HG03159 (cell line): Measurements from ENCODE around the gene EFHB.
"Not testable (repeated sequence)": the region's sequence is repeated elsewhere in the genome, so short reads cannot be mapped to it uniquely, and the experiment has no call there.

Experiments
- ATAC-seq: cut with Tn5 transposase; IDR thresholded peaks from one replicate; pipeline ENCODE4 v1.9.1; 2021; ENCODE audit warnings: mild to moderate bottlenecking, moderate library complexity; ENCODE audit not compliant: unreplicated experiment

EFHB gene

DNA sequence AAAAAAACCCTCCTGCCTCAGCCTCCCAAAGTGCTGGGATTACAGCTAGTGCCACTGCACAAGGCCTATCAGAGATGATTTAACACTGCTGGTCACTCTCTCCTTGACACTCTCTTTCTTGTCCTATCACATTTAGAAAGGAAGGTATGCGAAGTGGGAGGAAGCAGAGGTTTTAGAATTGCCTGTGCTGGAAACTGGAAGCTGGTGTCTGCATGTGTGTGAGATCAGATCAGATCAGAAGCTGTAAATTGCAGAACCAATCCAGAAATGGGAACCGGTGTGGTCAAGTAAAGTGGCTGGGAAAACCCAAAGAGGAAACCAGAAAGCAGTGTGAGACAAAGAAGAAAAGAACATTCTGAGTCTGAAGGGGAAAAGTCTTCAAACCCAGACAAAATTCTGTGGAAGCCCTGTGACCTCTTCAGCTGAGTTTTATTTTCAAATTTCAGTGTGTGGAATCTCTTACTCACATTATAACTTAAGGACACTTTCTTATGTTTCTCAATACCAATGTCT is 2.8 kb downstream of the EFHB start:
- ATAC-seq = peak; percentile 71

GRCh38 chr3:19920401-19921080 is 13.5 kb downstream of the EFHB start:
- no peak for ATAC-seq

GRCh38 chr3:19917167-19917566 is 16.9 kb downstream of the EFHB start:
- no peak for ATAC-seq

DNA sequence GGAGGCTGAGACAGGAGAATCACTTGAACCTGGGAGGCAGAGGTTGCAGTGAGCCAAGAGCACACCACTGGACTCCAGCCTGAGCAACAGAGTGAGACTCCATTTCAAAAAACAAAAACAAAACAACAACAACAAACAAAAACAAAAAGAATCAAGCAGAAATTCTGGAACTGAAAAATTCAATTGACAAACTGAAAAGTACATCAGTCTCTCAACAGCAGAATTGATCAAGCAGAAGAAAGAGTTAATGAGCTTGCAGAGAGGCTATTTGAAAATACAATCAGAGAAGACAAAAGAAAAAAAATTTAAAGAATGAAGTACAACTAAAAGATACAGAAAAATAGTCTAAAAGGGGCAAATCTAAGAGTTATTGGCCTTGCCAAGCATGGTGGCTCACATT is 22.6 kb downstream of the EFHB start:
- ATAC-seq = no peak

- ATAC-seq = no peak
These were observed 26.5 kb downstream of the EFHB start for GRCh38 chr3:19907523-19907922.

DNA sequence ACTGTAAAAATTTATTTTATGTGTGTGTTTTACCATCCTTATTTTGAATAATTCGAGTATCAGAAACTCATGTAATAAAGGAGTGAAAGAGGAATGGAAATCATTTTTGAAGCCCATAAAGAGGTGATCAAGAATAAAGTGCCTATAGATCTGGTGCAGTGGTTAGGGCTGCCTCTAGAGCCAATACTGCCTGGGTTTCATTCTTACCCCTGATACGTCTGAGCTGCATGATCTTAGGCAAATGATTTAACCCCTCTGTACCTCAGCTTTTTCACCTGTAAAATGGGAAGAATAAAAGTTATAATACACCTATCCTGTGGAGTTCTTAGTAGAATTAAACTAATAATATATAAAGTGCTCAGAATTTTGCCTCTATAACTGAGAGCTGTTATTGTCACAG is 30.4 kb downstream of the EFHB start:
- no peak for ATAC-seq

GRCh38 chr3:19901918-19902317 is 32.1 kb downstream of the EFHB start:
- no peak for ATAC-seq

DNA sequence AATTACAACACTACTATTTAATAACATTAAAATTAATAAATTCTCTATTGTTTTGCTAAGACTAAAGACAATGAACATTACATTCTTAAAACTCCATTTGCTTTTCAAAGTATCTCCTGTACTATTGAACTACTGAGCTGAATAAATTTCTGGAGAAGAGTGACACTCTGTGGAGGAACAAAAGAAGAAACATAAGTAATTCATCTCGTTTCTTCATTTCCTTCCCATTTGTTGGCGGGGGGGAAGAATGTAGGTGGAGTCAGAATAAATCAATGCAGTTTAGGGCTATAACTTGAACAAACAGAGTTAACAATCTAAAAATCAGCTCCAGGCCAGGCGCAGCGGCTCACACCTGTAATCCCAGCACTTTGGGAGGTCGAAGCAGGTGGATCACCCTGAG is 32.7 kb downstream of the EFHB start:
- ATAC-seq = no peak

GRCh38 chr3:19899833-19900232 is 34.2 kb downstream of the EFHB start:
- not testable (repeated sequence) for ATAC-seq

- ATAC-seq = no peak
These were observed 34.8 kb downstream of the EFHB start for GRCh38 chr3:19899264-19899663.

DNA sequence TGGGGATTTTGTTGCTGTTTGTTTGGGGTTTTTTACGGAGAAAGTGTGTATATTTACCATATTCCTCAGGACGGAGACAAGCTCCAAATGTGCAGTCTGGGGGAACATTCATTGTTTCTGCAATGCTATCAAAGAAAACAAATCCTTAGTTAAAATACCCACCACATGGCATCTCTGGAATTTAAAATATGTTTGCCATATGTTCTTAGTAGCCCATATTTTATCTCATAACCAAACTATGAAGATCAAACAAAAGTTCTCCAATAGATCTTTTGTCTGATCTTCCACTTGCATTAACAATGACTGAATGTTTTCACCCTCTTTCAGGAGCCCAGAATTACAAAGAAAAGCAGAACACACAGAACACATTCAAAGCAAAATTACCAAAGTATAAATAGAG is 35.3 kb downstream of the EFHB start:
- no peak for ATAC-seq

- no peak for ATAC-seq
These were observed 42.3 kb downstream of the EFHB start for GRCh38 chr3:19891740-19892139.

- no peak for ATAC-seq
These were observed 45.4 kb downstream of the EFHB start for GRCh38 chr3:19888428-19889152.

- ATAC-seq = not testable (repeated sequence)
These were observed 46.9 kb downstream of the EFHB start for GRCh38 chr3:19887122-19887521.

DNA sequence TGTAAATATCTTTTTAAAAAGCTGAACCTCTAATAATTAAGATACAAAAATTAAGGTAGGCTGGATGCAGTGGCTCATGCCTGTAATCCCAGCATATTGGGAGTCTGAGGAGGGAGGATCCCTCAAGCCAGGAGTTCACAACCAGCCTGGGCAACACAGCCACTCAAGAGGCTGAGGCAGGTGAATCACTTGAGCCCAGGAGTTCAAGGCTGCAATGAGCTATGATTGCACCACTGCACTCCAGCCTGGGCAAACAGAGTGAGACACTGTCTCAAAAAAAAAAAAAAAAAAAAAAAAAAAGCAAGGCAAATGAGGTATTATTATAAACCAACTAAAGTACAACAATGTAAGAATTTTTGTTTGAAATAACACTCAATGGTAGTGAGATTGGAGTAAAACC is 47.6 kb downstream of the EFHB start:
- no peak for ATAC-seq

DNA sequence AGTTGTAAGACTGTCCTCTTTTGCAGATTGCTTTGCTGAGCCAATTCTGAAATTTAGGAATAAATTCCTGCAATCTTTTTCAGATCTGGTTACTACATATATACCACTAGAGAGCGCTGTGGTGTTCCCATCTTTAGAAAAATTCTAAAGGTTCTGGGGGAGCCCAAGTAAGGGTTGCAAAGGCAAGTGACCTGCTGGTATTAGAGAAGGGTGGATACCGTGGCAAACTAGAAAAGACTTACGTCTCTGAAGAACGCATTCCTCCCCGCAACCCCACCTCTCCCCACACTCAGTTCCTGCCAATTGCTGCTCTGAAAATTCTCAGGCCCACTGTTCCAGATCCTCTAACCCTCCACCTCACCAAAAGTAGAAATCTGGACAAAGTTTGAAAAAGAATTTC is 48.5 kb downstream of the EFHB start:
- no peak for ATAC-seq

DNA sequence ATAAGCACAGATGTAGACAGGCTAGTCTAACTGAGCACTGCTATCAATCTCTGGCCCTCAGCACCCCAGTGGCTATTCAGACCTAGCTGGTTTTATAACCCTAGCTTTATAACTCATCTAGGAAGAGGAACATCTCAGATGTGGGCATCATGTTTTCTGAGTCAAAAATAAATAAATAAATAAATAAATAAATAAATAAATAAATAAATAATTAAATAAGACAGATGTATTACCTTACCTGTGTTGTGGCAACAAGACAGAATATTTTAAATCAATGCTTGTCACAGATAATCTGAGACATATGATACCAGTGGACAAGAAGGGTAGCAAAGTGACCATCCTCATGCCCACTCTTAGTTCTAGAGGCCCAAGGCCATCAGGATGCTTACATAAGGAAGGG is 52.2 kb downstream of the EFHB start:
- ATAC-seq = no peak

DNA sequence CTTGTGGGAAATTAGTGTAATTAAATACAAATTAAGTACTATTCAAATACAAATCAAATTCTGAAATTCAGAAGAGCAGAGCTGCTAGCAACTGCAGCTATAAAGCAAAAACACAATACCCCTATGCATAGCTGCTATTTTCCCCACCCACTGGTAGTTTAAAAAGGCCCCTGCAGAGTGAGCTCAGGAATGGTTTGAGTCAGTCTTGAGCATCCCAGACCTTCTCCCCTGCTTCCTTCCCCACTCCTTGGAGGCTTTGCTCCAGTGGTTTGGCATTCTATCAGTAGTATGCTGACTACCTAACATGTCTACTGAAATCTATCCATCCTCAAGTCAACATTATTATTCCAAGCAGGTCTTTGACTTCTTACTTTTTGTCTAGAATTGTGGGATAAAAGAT is 53.0 kb downstream of the EFHB start:
- ATAC-seq = no peak

GRCh38 chr3:19877656-19878055 is 56.4 kb downstream of the EFHB start:
- ATAC-seq = no peak

DNA sequence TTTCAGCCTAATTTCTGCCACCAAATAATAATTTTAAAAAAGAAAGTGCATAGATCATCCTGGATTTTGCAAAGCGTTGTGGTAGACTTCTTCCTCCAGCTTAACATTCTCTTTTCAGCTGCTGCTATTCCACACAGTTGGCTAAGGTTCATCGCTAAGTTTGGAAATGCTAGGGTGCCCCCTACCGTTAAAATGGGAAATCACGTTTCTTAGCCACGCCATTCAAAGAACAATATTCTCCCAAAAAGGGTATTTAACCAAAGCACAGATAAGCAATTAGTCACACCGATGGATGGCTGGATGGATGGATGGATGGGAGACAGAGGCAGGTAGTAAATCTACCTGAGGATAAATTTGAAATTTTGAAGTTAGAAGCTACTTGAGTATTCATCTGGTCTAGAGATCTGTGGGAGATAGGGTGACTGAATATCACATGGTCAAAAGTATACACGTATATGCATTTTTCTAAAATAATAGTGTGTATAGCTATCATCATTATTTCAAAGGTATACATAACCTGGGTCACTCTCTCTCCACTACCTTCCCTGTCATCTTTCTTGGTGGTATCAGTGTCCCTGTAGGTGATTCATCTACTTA is 67.2 kb downstream of the EFHB start:
- peak; percentile 88 for ATAC-seq

DNA sequence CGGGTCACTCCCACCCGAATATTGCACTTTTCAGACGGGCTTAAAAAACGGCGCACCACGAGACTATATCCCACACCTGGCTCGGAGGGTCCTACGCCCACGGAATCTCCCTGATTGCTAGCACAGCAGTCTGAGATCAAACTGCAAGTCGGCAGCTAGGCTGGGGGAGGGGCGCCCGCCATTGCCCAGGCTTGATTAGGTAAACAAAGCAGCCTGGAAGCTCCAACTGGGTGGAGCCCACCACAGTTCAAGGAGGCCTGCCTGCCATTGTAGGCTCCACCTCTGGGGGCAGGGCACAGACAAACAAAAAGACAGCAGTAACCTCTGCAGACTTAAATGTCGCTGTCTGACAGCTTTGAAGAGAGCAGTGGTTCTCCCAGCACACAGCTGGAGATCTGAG is 78.7 kb downstream of the EFHB start:
- ATAC-seq = not testable (repeated sequence)

DNA sequence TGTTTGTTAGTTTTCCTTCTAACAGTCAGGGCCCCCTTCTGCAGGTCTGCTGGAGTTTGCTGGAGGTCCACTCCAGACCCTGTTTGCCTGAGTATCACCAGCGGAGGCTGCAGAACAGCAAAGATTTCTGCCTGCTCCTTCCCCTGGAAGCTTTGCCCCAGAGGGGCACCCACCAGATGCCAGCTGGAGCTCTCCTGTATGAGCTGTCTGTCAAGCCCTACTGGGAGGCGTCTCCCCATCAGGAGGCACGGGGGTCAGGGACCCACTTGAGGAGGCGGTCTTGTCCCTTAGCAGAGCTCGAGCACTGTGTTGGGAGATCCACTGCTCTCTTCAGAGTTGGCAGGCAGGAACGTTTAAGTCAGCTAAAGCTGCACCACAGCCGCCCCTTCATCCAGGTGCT is 87.4 kb downstream of the EFHB start:
- ATAC-seq = not testable (repeated sequence)
